GM19372 (cell line): Measurements from ENCODE around the gene RALY.

Source experiments
- ATAC-seq: cut with Tn5 transposase; IDR thresholded peaks from one replicate; pipeline ENCODE4 v1.9.1; 2021; ENCODE audit warnings: mild to moderate bottlenecking, low read depth, moderate library complexity; ENCODE audit not compliant: unreplicated experiment

Gene RALY

DNA sequence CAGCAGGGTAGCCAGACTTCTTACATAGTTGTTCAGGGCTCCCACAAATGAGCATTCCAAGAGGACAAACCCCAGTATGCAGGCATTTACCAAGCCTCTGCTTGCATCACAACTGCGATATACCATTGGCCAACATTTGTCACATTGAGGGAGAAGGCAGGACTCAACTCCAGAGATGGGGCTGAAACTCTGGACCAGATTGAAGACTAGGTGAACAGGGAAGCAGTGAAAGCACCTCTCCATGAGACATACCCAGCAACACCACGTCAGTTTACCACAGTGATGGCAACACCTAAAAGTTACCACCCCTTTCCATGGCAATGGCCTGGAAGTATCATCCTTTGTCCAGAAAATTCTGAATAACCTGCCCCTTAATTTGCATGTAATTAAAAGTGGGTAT, 7.9 kb upstream of the RALY start:
- ATAC-seq, result no peak

DNA sequence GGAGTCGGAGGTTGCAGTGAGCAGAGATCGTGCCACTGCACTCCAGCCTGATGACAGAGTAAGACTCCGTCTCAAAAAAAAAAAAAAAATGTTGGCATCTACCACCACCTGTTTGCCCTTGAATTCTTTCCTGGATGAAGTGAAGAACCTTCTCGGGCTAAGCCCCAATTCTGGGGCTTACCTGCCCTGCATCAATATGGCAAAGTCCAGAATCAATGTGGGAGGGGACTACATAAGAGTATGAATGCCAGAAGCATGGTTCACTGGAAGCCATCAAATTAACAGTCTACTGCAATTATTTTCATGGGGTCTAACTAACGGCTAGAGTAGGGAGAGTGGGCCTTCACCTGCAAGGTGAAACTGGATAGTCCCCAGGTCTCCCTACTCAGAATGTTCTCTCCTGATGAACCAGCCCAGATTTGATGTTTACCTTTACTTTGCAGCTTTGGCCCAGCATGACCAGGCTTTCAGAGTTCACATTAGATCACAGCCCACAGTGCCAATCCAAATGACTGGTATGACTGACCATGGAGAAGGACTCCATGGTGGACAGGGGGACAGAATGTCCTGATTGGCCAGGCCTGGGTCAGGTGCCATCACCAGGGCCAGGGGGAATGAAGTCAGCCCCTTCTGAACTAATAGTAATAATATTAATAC, 7.0 kb upstream of the RALY start:
- ATAC-seq, result no peak

DNA sequence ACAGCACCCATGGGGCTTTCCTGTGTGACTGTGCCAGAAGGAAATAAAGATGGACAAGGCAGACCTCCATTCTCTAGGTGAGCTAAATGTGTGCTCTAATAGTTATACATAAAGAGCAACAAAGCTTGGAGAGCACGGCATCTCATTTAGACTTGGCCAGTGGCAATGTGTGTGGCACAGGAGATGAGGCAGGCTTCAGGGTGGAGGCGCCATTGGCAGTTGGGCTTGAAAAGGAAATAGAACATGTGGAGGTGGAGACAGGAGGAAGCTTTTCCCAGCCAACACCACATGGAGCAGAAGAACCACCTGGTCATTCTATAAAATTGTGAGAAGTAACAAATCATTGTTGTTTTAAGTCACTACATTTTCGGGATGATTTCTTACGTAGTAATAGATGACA, 3.6 kb upstream of the RALY start:
- no peak for ATAC-seq

DNA sequence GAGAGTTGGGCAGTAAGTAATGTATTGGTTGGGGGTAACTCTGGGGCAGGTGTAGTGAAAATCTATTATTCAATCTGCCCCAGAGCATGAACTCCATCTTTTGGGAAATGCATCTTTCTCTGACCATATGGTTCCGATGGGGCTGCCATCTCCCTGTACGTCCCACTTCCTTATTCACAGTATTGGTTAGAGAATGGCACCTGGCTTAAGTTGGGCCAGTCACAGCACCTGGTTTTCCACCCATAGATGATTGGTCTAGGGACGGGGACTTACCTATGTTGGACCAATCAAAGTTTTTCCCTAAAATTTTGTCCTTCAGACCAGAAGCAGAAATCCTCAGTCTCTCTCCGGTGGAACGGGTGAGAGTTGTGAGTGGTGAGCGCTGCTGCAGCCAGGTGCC, 2.2 kb upstream of the RALY start:
- no peak for ATAC-seq

DNA sequence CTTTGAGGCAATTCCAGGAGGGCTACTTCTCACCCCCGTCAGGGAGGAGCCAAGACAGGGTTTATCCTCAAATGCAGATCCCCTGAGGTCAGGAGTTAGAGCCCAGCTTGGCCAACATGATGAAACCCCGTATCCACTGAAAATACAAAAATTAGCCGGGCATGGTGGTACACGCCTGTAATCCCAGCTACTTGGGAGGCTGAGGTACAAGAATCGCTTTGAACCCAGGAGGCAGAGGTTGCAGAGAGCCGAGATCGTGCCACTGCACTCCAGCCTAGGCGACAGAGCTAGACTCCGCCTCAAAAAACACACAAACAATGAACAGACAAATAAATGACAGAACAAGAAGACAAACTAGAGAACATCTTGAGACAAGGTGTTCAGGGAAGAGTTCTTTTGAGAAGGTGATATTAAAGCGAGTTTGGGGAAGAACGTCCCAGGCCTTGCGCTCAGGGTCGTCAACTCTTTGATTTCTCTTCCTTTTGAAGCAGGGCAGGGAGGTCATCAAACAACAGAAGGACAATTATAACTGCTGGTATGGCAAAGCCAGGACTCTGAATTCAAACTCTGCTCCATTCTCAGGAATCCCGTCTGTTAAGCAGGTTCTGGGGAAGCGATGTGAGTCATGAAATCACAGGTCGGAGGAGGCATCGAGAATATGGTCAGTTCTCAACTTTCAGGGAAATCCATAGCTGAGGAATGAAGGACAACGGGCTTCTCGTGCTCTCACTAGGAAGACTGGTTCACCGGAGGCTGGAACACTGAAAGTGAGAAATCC, 1.4 kb upstream of the RALY start:
- ATAC-seq, result no peak

DNA sequence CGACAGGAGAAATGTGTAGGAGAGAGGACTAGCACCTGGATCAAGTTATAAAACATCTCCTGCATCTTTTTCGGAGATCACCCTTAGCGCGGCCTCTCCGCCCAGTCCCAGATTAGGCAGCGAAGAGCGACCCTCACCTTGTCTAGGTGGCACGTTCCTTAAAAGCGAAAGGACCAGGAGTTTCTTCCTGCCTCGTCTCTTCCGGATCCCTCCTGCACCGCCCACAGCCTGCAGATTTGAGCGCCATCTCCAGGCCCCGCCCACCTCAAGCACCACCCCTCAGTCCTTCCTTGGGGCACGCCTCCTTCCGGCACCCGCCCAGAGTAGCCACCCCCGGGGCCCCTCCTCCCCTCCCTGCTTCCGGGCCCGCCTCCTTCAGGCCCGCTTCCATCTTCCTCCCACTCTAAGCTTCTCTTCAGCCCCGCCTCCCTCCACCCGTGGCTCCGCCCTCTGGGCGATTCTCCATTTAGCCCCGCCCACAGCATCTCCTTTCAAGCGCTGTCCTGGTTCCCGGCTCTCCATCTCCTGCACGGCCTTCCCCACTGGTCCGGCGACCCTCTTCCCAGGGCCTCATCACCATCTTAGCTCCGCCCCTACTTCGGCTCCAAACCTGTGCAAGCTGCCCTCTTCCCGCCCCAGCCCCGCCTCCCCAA, 662 bp upstream of the RALY start:
- ATAC-seq, result peak; percentile 81

DNA sequence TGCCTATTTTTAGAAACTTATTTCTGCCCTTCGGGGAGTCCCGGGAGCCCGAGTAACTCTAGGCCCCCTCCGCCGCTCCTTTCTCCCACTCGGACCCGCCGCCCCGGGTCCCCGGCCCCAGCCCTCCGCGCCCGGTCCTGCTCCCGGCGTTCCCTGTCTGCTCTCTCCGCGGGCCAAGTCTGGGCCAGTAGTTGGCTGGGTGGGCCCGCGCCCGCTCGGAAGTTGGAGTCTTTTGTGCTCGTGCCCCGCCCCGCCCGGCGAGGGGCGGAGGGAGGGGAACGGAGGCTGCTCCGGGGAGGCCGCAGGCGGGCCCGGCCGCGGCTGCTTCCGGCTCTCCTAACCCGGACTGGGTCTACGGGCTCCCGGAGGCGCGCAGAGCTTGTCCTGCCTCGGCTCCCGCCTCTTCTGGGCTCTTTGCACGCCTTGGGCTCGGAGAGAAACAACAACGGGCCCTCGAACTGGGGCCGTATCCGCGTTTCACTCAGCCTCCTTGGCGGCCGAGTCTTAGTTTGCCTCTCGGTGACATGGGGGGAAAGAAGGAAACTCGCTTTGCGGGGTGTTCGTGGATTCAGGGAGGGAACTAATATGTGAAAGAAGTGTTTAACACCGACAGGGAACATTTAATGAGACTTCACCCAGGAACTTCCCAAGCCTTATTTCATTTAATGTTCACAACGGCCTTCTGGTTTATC, 657 bp downstream of the RALY start:
- peak; percentile 25 for ATAC-seq

DNA sequence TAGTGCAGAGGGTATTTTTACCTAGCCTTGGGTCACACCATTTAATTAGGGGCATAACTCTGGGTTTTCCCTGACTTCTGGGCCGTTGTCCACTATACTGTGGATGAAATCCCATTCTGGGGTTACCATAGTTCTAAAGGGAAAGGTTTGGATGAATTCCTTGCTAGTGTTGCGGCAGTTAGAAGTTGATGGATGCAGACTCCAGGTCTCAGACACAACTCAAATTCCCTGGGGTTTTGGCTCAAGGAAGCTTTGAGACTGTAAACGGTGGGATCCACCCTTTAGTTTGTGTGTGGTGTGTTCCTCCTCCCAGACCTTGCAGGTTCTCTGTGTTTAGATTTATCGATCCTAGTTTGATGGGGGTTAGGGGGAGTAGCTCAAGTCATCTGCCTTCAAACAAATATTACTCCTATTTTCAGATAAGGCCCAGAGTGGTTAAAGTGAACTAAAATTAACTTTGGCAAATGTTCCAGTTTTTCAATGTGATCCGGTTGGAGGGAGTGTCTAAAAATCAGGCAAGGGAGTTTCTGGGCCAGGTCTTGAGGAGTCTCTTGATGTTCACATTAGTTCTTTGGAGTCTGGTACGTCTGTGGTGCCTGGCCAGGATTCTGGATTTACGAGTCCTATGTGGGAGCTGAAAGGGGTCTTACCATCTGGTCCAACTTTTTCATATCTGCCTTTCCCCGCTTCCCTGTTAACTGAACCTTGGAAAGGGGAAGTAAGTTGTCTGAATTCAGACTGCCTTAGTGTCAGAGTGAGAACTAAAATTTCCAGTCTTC, 1.5 kb downstream of the RALY start:
- no peak for ATAC-seq

DNA sequence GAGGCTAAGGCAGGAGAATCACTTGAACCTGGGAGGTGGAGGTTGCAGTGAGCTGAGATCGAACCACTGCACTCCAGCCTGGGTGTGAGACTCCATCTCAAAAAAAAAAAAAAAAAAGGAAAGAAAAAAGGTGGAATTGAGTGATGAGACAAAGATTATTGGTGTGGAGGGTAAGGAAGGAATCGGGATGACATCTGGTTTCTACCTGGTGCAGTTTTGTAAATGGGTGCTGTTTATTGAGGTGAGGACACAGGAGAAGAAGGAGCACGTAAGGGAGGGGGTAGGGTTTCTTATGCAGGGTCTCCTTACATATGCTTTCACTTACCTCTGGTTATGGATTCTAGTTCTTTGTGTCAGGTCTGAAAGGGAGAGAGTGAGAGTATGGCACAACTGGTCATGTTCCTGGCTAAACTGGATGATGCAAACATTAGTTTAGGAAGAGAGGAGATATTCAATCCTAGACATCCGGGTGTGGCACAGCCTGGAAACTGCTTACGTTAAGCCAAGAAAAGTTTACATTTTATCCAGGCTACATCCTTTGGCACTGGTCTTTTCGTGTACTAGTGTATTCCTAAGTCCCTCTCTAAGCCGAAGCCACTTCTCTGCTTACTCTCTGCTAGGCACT, 5.4 kb downstream of the RALY start:
- ATAC-seq, result no peak

DNA sequence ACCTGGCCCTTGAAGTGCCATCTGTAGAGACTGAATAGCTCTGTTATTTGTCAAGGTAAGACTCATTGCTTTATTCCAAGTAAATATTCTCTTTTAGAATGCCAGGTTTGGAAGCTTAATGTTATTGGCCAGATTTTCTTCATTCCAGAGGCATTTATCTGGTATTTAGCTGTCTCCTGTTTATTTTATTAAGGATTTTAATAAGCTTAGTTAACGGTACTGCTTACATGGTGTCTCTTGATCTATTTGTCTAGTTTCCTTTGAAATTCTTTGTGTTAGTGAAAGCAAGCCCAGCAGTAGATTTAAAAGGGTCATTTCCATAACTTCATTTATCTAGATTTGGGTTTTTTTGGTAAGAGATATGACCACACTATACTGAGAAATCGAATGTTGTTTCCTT, 7.7 kb downstream of the RALY start:
- no peak for ATAC-seq

DNA sequence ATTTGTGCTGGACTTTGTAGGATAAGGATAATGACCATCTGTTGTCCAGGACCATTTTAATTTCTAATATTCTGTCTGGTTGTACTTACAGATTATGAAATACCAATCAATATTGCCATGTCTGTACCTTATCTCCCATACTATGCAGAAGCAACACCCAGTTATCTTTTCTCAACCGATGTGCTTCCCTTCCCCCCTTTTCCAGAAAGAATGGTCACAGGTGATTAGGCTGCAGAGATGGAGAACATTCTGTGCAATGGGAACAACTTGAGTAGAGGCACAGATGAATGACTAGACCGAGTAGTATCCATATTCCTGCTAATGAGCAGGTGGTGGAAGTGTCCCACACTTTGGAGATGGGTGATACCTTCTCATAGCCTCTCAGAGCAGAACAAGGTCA, 10.5 kb downstream of the RALY start:
- no peak for ATAC-seq

DNA sequence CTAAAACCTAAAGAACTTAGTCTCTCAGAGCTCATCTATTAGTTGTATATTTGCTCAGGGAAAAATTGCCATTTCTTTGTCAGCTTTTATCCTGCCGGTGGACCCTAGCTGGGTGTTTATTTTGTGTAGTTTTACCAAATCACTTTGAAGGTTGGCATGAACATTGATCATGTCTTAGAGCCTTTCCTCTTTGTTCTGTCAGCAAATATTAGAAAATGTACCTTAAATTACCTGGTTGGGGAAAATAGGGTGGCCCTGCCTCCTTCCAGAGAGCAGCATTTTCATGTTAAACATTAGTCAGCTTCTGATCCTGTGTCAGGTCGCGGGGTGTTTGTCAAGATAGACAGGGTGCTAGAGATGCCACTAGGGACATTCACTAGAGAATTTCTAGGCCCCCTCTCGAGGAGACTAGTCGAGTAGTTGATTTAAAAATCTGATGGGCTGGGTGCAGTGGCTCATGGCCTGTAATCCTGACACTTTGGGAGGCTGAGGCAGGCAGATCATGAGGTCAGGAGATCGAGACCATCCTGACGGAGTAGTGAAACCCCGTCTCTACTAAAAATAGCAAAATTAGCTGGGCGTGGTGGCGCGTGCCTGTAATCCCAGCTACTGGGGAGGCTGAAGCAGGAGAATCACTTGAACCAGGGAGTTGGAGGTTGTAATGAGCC, 11.2 kb downstream of the RALY start:
- ATAC-seq, result no peak

DNA sequence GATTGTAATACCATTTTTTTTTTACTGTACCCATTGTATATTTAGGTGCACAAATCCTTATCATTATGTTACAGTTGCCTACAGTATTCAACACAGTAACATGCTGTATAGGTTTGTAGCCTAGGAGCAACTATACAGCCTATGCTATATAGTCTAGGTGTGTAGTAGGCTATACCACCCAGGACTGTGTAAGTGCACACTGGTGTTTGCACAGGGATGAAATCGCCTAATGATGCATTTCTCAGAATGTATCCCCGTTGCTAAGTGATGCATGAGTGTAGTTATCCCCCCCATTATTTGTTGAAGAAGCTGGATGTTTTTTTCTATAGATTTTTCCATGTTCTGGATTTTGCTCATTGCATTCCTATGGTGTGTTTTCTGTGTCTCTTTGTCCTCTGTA, 12.9 kb downstream of the RALY start:
- ATAC-seq, result no peak

DNA sequence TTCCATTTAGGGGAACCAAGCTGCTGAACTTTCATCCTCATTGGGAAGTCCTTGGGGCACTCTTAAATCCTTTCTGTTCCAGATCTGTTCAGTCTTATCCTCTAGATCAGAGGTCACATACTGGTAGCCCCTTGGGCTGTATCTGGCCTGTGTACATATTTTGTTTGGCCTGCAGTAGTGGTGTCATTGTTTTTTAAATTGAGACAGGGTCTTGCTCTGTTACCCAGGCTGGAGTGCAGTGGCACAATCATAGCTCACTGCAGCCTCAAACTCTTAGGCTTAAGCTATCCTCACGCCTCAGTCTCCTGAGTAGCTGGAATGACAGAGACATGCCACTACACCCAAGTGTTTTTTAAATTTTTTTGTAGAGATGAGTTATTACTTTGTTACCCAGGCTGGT, 14.8 kb downstream of the RALY start:
- ATAC-seq, result no peak

DNA sequence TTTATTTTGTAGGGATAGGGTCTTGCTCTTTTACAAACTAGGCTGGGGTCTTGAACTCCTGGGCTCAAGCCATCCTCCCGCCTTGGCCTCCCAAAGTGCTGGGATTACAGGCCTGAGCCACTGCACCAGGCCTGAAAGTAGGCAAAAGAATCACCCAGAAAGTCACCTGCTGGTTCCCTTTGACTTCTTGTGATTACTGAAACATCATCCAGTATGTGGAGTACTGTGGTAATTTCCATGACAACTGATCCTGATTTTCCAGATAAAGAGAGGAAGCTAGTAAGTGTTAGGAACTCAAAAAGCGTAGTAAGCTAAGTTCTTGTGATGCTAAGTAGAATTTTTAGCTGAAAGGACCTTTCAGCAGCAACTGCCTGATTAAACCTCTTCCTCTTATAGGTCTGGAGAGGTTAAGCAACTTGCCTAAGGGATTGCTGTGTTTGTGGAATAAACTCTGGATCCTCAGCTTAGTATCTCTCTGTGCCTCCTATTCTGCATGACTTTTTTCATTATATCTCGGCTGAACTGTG, 16.8 kb downstream of the RALY start:
- ATAC-seq, result no peak

DNA sequence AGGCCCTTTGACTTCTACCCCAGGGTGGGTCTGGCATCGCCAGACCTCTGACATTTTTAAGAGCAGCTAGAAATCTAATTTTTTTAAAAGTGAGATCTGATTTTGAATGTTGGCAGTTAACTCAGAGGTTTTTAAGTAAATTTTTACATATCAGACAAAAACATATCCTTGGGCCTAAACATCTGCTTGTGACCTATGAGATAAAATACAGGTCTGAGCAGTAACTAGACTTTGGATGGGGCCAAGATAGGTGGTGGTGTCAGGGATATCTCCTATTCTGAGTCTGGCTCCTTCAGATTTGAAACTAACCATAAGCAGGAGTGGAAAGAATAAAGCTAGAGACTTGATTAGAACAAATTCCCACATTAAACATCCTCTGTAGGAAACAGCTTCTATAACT, 17.6 kb downstream of the RALY start:
- ATAC-seq, result no peak

DNA sequence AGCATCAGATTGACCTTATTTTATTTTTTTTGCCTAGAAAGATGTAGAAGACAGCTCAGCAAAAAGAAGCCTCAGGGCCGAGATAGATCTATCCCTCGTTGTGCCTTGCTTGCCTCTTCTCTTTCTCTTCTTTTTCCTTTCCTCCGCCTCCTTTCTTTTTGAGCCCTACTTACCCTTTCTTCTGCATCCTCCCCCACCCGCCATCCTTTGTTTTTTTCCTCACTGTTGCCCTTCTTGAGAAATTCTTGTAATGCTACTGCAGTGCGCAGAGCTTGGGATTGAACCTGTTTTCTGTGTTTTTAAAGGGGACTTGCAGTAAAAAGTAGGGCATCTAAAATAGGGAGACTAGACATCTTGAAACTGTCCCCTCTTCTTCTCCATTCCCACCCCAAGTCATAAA, 18.6 kb downstream of the RALY start:
- ATAC-seq, result no peak

DNA sequence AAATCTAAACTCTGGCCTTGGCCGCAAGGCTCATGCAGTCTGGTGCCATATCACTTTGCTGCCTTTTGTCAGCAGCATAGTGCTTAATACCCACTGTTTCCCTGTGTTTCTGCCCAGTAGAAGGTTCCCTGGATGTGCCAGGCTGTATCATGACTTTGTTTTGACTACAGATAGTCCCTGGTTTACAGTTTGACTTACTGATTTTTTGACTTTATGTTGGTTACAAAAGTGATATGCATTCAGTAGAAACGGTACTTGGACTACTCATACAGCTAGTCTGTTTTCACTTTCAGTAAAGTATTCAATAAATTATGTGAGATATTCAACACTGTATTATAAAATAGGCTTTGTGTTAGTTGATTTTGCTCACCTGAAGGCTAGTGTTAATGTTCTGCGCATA, 19.0 kb downstream of the RALY start:
- ATAC-seq, result no peak

DNA sequence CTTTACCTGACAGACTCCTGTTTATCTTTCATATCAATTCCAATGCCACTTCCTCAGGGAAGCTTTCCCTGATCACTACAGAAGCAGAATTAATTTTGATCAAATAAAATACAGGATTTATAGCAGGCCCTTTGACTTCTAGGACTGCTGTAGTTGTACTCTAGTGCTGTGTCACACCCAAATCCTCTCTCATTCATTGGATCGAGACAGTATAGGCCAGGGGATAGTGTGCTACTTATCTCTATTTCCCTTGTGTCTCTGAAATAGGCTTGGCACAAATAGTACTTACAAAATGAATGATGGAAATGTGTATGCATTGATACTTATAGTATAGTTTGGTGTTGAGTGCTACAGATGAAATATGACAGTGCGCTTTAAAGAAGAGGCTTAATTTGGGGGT, 19.8 kb downstream of the RALY start:
- no peak for ATAC-seq
